Lower leg skin (tissue), 3 donors: ENCODE results near the gene PCDHGA7.

Experiments
- CTCF ChIP-seq, 3 donors: fragments of 450-650 bp; IDR thresholded peaks; one replicate each; pipeline ENCODE4 v1.5.1; 2016; ENCODE audit warnings: antibody characterized with exemption in 3 of 3, mild to moderate bottlenecking in 3 of 3, moderate library complexity in 2 of 3
- POLR2A ChIP-seq, 2 donors: fragments of 450-650 bp; IDR thresholded peaks; one replicate each; pipeline ENCODE4 v1.6.1; 2016 to 2017; ENCODE audit warnings: antibody characterized with exemption in 2 of 2, mild to moderate bottlenecking in 1 of 2, moderate library complexity in 1 of 2

DNA sequence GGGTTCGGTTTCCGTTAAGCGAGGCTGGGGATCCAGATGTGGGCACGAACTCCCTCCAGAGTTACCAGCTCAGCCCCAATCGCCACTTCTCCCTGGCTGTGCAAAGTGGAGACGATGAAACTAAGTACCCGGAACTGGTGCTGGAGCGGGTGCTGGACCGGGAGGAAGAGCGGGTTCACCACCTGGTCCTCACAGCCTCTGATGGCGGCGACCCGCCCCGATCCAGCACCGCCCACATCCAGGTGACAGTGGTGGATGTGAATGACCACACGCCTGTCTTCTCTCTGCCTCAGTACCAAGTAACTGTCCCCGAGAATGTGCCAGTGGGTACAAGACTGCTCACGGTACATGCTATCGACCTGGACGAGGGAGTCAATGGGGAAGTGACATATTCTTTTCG, 803 bp downstream of the PCDHGA7 start:
- TF ChIP-seq CTCF (IDR thresholded peaks at IDR 0.05) (no peak), POLR2A (IDR thresholded peaks at IDR 0.05) (no peak)
